ENCODE measurements around the gene SLC39A11.
"Not testable (repeated sequence)": the region's sequence is repeated elsewhere in the genome, so short reads cannot be mapped to it uniquely, and the experiment has no call there.

SLC39A11 gene

DNA sequence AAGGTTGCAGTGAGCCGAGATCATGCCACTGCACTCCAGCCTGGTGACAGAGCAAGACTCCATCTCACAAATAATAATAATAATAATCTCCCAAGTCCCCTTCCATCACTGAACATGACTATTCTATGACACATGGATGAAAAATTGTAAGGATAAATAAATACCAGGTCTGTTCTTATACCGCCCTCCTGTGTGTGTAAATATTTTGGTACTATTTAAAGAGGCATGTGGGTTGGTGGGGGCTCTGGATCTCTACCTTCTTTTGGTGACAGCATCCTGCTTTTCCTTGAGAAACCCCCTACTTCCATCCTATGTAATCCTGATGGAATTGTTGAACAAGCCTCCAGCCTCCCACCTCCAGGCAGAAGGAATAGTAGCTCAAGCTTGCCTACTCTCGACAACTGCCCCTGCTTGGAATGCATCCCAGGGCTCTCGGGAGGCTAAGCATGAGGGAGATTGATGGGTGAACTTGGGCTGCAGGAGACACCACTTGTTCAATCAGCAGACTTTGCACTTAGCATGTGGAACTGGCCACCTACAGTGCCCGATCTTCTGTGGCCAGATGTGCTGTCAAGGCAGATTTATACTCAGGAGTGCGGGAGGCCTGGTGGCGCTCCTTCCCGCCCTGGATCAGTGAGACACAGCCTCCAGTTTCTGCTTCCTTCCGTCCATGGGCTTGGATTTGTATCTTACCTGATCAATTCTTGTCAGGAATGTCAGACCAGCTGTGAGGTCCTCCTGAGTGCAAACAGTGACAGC is 287.4 kb downstream of the SLC39A11 start:
- DNase-seq (ENCODE audit: low read depth in 3 of 3, low spot score in 1 of 3) = no peak

GRCh38 chr17:72802726-72803125 is 289.8 kb downstream of the SLC39A11 start:
- no peak for DNase-seq (ENCODE audit: low read depth in 3 of 3, low spot score in 1 of 3)

GRCh38 chr17:72797142-72797541 is 295.3 kb downstream of the SLC39A11 start:
- DNase-seq (ENCODE audit: low read depth in 3 of 3, low spot score in 1 of 3) = no peak

GRCh38 chr17:72795941-72796340 is 296.5 kb downstream of the SLC39A11 start:
- DNase-seq (ENCODE audit: low read depth in 3 of 3, low spot score in 1 of 3) = no peak

GRCh38 chr17:72794152-72794551 is 298.3 kb downstream of the SLC39A11 start:
- DNase-seq (ENCODE audit: low read depth in 3 of 3, low spot score in 1 of 3) = no peak

DNA sequence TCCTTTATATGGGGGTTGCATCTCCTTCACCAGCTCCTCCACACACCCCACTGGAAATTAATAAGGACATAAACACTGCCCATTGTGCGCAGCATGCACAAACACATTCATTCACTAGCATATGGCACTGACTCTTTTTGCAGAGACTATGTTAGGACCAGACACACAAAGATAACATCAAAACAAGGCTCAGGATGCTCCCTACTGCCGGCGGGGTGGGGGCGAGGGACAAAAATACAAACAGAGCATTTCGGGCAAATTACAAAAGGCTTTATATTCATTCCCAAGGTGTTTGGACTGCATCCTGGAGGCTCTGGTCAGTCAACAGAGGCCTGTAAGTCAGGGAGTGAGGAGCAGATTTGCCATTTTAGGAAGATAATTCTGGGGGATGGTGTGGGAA is 299.7 kb downstream of the SLC39A11 start:
- no peak for DNase-seq (ENCODE audit: low read depth in 3 of 3, low spot score in 1 of 3)

GRCh38 chr17:72790190-72790589 is 302.3 kb downstream of the SLC39A11 start:
- DNase-seq (ENCODE audit: low read depth in 3 of 3, low spot score in 1 of 3) = no peak

DNA sequence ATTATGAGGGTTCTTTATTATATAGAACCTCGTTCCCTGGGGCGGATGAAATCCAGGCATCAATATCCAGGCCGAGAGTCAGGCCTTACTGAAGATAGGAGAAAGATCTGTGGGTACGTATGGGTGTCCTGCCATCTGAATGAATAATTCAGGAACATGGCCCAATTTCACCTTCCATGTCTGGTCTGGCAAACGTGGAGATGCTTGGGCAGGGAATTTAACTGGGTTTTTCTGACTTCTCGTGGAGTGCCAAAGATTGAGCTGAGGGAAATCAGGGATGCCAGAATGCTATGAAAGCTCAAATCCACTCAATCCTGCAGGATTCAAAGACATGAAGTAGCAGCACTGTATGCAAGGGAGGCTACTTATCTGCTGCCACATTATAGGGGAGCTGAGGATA is 302.8 kb downstream of the SLC39A11 start:
- no peak for DNase-seq (ENCODE audit: low read depth in 3 of 3, low spot score in 1 of 3)

- no peak for DNase-seq (ENCODE audit: low read depth in 3 of 3, low spot score in 1 of 3)
Measured at GRCh38 chr17:72788950-72789585, 303.4 kb downstream of the SLC39A11 start.

- no peak for DNase-seq (ENCODE audit: low read depth in 3 of 3, low spot score in 1 of 3)
Measured at GRCh38 chr17:72786209-72786608, 306.3 kb downstream of the SLC39A11 start.

GRCh38 chr17:72782985-72783701 is 309.3 kb downstream of the SLC39A11 start:
- no peak for DNase-seq (ENCODE audit: low read depth in 3 of 3, low spot score in 1 of 3)

DNA sequence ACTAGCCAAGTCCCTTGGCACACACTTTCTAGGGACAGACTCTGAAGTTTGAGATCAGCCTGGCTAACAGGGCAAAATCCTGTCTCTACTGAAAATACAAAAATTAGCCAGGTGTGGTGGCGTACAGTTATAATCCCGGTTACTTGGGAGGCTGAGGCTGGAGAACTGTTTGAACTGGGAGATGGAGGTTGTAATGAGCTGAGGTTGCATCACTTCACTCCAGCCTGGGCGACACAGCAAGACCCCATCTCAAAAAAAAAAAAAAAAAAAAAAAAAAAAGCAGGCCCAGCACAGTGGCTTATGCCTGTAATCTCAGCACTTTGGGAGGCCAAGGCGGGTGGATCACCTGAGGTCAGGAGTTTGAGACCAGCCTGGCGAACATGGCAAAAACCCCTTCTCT is 310.1 kb downstream of the SLC39A11 start:
- not testable (repeated sequence) for DNase-seq (ENCODE audit: low read depth in 3 of 3, low spot score in 1 of 3)

DNA sequence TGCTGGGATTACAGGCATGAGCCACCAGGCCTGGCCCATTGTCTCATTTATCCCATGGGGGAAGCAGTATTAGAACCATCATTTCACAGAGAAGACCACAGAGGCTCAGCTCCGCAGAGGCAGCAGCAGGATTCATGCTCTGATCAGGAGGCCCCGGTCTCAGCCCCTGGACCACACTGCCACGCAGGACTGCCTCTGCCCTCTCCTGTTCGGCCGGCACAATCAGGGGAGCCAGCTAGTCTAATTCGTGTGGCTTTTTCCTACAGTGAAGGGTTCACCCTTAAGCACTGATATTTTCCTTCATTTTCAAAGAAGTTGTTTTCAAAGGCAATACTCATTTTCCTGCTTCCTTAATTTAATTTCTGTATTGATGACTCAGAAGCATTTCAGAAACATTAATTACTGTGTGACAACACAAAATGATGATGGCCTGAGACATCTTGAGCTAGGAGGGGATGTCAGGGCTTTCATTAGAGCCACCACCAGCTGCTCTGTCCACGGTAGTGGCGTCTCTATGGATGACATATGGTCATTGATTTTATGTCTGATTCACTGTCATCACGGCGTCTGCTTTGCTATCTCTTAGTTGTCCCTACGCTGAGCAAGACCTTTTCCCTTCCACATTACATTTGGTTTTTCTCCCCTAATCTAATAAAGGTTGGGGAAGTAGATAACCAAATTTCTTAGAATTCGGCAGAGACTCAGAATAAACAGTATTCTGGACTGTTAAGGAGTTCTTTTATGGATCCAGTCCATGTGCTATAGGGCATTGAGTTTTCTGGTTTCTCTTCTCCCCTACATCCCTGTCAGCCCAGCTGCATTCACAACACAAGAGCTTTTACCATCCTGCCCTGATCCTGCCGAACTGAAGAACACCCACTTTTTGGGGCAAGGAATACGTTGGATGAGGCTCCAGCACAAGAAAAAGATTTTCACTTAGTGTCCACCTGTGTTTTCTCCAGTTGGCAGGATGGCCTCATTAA is 314.0 kb downstream of the SLC39A11 start:
- DNase-seq (ENCODE audit: low read depth in 3 of 3, low spot score in 1 of 3) = no peak

DNA sequence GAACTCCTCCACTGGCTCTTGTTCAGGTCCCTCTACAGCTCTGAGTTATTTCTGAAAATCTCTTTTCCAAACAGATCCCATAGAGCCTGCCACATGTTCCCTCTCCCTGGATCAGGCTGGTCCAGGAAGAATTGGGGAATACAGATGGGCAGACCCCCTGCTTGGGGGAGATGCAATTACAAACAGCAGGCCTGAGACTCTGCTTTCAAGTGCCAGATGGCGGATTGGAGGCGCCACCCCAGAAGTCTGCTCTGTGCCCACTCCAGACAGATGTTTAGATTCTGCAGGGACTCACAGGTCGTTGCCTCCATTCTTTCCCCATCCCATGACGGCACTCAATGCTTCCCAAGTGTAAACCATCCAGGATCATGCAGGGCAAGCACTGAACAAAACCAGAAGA is 316.6 kb downstream of the SLC39A11 start:
- DNase-seq (ENCODE audit: low read depth in 3 of 3, low spot score in 1 of 3) = no peak

GRCh38 chr17:72775237-72775636 is 317.3 kb downstream of the SLC39A11 start:
- DNase-seq (ENCODE audit: low read depth in 3 of 3, low spot score in 1 of 3) = no peak

- no peak for DNase-seq (ENCODE audit: low read depth in 3 of 3, low spot score in 1 of 3)
Measured at GRCh38 chr17:72774236-72774635, 318.3 kb downstream of the SLC39A11 start.

DNA sequence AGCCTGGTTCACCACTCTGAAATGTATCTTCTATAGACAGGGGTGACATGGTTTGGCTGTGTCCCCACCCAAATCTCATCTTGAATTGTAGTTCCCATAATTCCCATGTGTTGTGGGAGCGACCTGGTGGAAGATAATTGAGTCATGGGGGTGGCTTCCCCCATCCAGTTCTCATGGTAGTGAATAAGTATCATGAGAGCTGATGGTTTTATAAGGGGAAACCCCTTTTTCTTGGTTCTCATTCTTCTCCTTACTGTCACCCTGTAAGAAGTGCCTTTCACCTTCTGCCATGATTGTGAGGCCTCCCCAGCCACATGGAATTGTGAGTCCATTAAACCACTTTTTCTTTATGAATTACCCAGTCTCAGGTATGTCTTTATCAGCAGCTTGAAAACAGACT is 319.3 kb downstream of the SLC39A11 start:
- not testable (repeated sequence) for DNase-seq (ENCODE audit: low read depth in 3 of 3, low spot score in 1 of 3)

DNA sequence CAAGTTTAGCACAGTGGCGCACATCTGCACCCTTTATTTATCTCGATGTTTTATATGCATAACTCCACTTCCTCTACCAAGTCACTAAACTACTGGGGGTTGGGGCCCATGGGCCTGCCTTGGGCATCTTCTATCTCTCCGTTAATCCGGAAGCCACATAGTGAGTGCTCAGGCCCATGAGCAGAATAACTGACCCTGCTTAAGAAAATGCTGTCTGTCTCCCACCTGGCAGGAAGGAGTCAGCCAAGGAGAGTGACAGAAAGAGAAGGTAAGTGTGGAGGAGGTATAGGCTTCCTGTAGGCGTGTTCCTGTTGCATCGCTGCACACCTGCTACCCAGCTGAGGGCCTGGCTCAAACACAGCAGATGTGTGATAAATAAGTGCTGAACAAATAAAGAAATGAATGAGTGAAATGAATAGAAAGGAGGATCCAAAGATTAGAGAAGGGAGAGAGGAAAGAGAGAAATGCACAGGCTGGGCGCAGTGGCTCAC is 320.1 kb downstream of the SLC39A11 start:
- no peak for DNase-seq (ENCODE audit: low read depth in 3 of 3, low spot score in 1 of 3)

GRCh38 chr17:72771734-72772133 is 320.8 kb downstream of the SLC39A11 start:
- no peak for DNase-seq (ENCODE audit: low read depth in 3 of 3, low spot score in 1 of 3)

DNA sequence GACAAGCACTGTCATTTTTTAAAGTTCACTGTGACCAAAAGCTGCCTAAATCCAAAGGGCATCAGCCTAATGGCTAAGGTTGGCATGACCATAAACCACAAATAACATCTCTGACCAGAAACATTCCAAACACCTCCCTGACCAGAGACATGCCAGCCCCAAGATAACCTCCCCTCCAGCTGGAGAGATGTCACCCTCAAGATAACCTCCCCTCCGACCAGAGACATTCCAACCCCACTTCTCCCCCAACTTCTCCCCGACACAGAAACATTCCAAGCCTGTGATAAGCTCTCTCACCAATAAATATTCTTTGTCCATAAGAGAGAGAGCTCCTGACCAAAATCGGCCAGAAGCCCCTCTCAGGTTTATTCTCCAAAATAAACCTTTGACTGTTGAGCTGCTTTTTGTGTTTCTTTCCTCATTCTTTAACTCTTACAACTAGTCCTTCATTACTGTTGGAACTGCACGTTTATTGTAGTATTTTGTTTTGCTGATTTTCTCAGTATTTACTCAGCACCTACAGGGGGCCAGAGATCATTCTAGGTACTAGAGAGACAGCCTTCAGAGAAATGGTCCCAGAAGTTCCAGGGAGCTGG is 325.6 kb downstream of the SLC39A11 start:
- DNase-seq (ENCODE audit: low read depth in 3 of 3, low spot score in 1 of 3) = no peak

All from stimulated activated CD4-positive, alpha-beta T cell treated with anti-CD3 and anti-CD28 coated beads, TNF-alpha, amount 100 ng/mL, for 1 hour (primary cell).